K562 (cell line): ENCODE data around the gene UNC13C. TPM values are rescaled to one million over a fixed set of nuclear protein-coding genes. Genes with fewer than 3 reads are reported as not detected.

ENCODE experiments used
- ATAC-seq: fragments of 200-7000 bp; cut with Tn5 transposase; 3 replicates; pipeline ENCODE4 v1.9.1; 2020; ENCODE audit warnings: moderate library complexity
- BruUV-seq: library from RNA; stranded (reverse); fragments of 400-500 nt; replicated peaks from 2 replicates; lab custom pipeline; 2021; lab: Mats Ljungman, UMichigan
- CTCF ChIA-PET: fragments of 300-600 bp; formaldehyde crosslinking; extraction: SDS; loops from one replicate; lab custom pipeline; 2021; ENCODE audit warnings: low intra/inter-chr PET ratio; lab: Yijun Ruan, JAX
- POLR2A ChIA-PET: fragments of 300-600, 350-650 bp; sonication (Branson Sonifier 250); formaldehyde crosslinking; extraction: SDS; loops from one replicate; lab custom pipeline; 2021; ENCODE audit warnings: antibody characterized with exemption, inconsistent platforms; lab: Yijun Ruan, JAX
- DNase-seq, 4 experiments: peaks; one replicate each; pipeline versions ENCODE4 v3.0.0 to v3.0.0-alpha.2; 2011 to 2018; ENCODE audit warnings: low spot score in 3 of 4, mixed read lengths in 3 of 4; ENCODE audit errors: extremely low read depth in 1 of 4
- FAIRE-seq: peaks from 2 replicates; lab custom pipeline; 2011; peaks lifted over from hg19 to GRCh38; lab: Jason Lieb, UNC
- H2AFZ ChIP-seq: 2 replicates; pipeline ENCODE4 v1.6.0; 2011; ENCODE audit warnings: low read depth, low read length, control low read depth, inconsistent platforms
- H3K27ac ChIP-seq: fragments of 200-600 bp; 3 replicates; pipeline ENCODE4 v1.8.0; 2011; ENCODE audit warnings: low read depth, mild to moderate bottlenecking, control low read depth, inconsistent platforms, low read length, moderate library complexity, mixed read lengths; ENCODE audit errors: extremely low read depth
- H3K27me3 ChIP-seq, 2 experiments: fragments of 300-600 bp in 1 of 2; 2 replicates in 1 of 2; 3 replicates in 1 of 2; pipeline versions ENCODE4 v1.6.0 to v1.8.0; 2011; ENCODE audit warnings: inconsistent platforms in 2 of 2, low read length in 2 of 2, mild to moderate bottlenecking in 1 of 2, mixed read lengths in 1 of 2, moderate library complexity in 1 of 2; ENCODE audit not compliant: control insufficient read depth in 2 of 2, insufficient read depth in 2 of 2
- H3K36me3 ChIP-seq: fragments of 300-600 bp; 3 replicates; pipeline ENCODE4 v1.8.0; 2011; ENCODE audit warnings: mild to moderate bottlenecking, low read length, inconsistent platforms; ENCODE audit not compliant: control insufficient read depth, insufficient read depth
- H3K4me1 ChIP-seq, 2 experiments: fragments of 200-600 bp in 1 of 2; replicated peaks in 1 of 2; 2 replicates in 1 of 2; 3 replicates in 1 of 2; pipeline versions ENCODE4 v1.5.1 to v1.8.0; 2011; ENCODE audit warnings: inconsistent platforms in 2 of 2, low read length in 2 of 2, mild to moderate bottlenecking in 1 of 2, mixed read lengths in 1 of 2, moderate library complexity in 1 of 2; ENCODE audit not compliant: control insufficient read depth in 2 of 2, insufficient read depth in 2 of 2
- H3K4me2 ChIP-seq: 2 replicates; pipeline ENCODE4 v1.6.1; 2011; ENCODE audit warnings: low read length, control low read depth, inconsistent platforms, mixed read lengths; ENCODE audit not compliant: insufficient read depth
- H3K4me3 ChIP-seq: fragments of 200-600 bp; sonication (generic), shearing (Covaris generic); 2 replicates; pipeline ENCODE4 v1.5.1; 2016; ENCODE audit warnings: control low read depth, inconsistent platforms
- H3K79me2 ChIP-seq: fragments of 200-600 bp; 3 replicates; pipeline ENCODE4 v1.8.0; 2011; ENCODE audit warnings: low read length, inconsistent platforms; ENCODE audit not compliant: control insufficient read depth, insufficient read depth
- H3K9ac ChIP-seq, 2 experiments: 2 replicates each; pipeline versions ENCODE4 v1.6.0 to v1.6.1; 2011; ENCODE audit warnings: low read depth in 2 of 2, low read length in 2 of 2, control low read depth in 1 of 2, inconsistent platforms in 1 of 2, mild to moderate bottlenecking in 1 of 2, mixed read lengths in 1 of 2; ENCODE audit not compliant: insufficient read depth in 1 of 2
- H3K9me1 ChIP-seq: one replicate; pipeline ENCODE4 v1.6.0; 2011; ENCODE audit warnings: inconsistent platforms, mild to moderate bottlenecking, low read length, moderate library complexity; ENCODE audit not compliant: control insufficient read depth, insufficient read depth
- H3K9me3 ChIP-seq: replicated peaks from 2 replicates; pipeline ENCODE4 v1.5.1; 2011; ENCODE audit warnings: low read depth, low read length, inconsistent platforms; ENCODE audit not compliant: control insufficient read depth, insufficient read depth
- H4K20me1 ChIP-seq: replicated peaks from 2 replicates; pipeline ENCODE4 v1.6.1; 2011; ENCODE audit warnings: low read length, inconsistent platforms, mixed read lengths; ENCODE audit not compliant: control insufficient read depth, insufficient read depth
- CREM ChIP-seq: IDR thresholded peaks from 2 replicates; pipeline ENCODE4 v1.6.1; 2014; ENCODE audit warnings: antibody characterized with exemption, low read depth
- ZNF79 ChIP-seq: fragments of 250-450 bp; sonication (Bioruptor Pico); IDR thresholded peaks from 2 replicates; pipeline ENCODE4 v1.4.0; 2020; ENCODE audit warnings: low read depth, mild to moderate bottlenecking, moderate library complexity
- WGBS: fragments of 100-300 bp; shearing (Covaris generic); methylation state at CpG from one replicate; pipeline ENCODE4 v1.1.6; 2016; ENCODE audit warnings: low coverage, mixed read lengths; ENCODE audit not compliant: insufficient coverage; ENCODE audit errors: missing lambda C conversion rate; 5-methylcytosine and 5-hydroxymethylcytosine counted together
- in situ Hi-C: fragments of 300-500 bp; cut with MboI; formaldehyde crosslinking; loops from 4 replicates; pipeline ENCODE4 v1.15.0; 2018; ENCODE audit warnings: inconsistent platforms, mixed read lengths
- intact Hi-C: fragments of 100-400 bp; cut with micrococcal nuclease; formaldehyde crosslinking; loops from 2 replicates; pipeline ENCODE4 v1.14.2; 2022
- polyA plus RNA-seq, 8 experiments: library from polyadenylated mRNA; depleted of rRNA in 4 of 8; stranded (reverse) in 5 of 8; unstranded in 3 of 8; fragments of >200 nt; fragmentation: Nextera tagmentation in 2 of 8; fragmentation: Illumina TruSeq in 1 of 8; extraction: Ambion mirVana in 2 of 8; extraction: Trizol in 1 of 8; gene quantifications; 2 replicates each; pipeline versions ENCODE4 v1.2.1 to v1.2.3, GENCODE V29; 2011 to 2014; ENCODE audit warnings: inconsistent platforms in 1 of 8, missing spikeins in 1 of 8
- total RNA-seq, 7 experiments: library from RNA; depleted of rRNA in 6 of 7; stranded (reverse); fragments of >200 nt in 6 of 7; fragmentation: Illumina TruSeq in 2 of 7; extraction: Trizol in 2 of 7; gene quantifications; 2 replicates each; pipeline versions ENCODE4 v1.2.1 to v1.2.3, GENCODE V29; 2011 to 2021; ENCODE audit warnings: low replicate concordance in 1 of 7
- TF ChIP-seq, protein P1 (sequence below): IDR thresholded peaks from 2 replicates; pipeline ENCODE4 v1.6.1; 2014; ENCODE audit warnings: antibody characterized with exemption
- TF ChIP-seq, protein P2 (sequence below): fragments of 150-350 bp; conservative IDR thresholded peaks from 2 replicates; pipeline ENCODE4 v1.6.1; 2014; ENCODE audit warnings: low read length
- TF ChIP-seq, protein P3 (sequence below): fragments of 450-650 bp; IDR thresholded peaks from 2 replicates; pipeline ENCODE4 v1.6.1; 2017; ENCODE audit warnings: antibody characterized with exemption, mild to moderate bottlenecking
- TF ChIP-seq, protein P4 (sequence below): fragments of 450-650 bp; formaldehyde crosslinking; IDR thresholded peaks from 2 replicates; pipeline ENCODE4 v1.4.0; 2020; ENCODE audit warnings: mild to moderate bottlenecking, moderate library complexity

UNC13C gene
- total and polyA plus RNA-seq, 9 of the 15 experiments (the other 6 are each of a cell fraction or from before 2014, with no cell fraction given): not detected

DNA sequence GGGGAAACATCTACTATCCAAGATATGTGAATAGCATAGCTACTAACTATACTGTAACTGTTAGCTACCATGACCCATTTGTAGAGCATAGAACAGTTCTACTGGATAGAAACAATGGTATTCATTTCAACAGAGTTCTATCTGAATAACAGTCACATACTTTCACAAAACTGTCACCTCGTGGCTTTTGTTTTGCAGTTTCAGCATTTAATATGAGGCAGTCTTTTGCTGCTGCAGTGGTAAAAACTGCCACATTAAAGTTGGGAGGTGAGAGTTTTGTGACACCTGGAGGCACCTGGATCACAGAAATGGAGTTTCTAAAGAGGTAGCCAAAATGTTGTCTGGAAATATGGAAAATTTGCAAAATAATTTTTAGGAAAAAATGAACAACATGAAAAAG lies 578.0 kb downstream of the UNC13C start:
- Histone ChIP-seq H3K27me3 (no peaks in the 10 kb centered on the region), H3K4me2 (no peak overlapping the region), H3K36me3 (no peaks in the 10 kb centered on the region), H3K4me1 (no peaks in the 10 kb centered on the region), H3K9me1 (no peaks in the 10 kb centered on the region), H3K79me2 (no peaks in the 10 kb centered on the region), H3K27ac (no peak overlapping the region), H3K9me3 (no peaks in the 10 kb centered on the region; the same call in 1 of the 2 replicates), H3K9ac (no peak overlapping the region), H2AFZ (no peak overlapping the region), H4K20me1 (no peaks in the 10 kb centered on the region), H3K4me3 (no peak overlapping the region)
- intact Hi-C loops: no loop called here
- no TSS peak for BruUV-seq
- ATAC-seq (no peak), DNase-seq (no peak), FAIRE-seq (no peak)
- ChIA-PET CTCF (no interaction called here), POLR2A (no interaction called here)
- TF ChIP-seq, protein P1, sequence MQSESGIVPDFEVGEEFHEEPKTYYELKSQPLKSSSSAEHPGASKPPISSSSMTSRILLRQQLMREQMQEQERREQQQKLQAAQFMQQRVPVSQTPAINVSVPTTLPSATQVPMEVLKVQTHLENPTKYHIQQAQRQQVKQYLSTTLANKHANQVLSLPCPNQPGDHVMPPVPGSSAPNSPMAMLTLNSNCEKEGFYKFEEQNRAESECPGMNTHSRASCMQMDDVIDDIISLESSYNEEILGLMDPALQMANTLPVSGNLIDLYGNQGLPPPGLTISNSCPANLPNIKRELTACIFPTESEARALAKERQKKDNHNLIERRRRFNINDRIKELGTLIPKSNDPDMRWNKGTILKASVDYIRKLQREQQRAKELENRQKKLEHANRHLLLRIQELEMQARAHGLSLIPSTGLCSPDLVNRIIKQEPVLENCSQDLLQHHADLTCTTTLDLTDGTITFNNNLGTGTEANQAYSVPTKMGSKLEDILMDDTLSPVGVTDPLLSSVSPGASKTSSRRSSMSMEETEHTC: no peak
- TF ChIP-seq, protein P2, sequence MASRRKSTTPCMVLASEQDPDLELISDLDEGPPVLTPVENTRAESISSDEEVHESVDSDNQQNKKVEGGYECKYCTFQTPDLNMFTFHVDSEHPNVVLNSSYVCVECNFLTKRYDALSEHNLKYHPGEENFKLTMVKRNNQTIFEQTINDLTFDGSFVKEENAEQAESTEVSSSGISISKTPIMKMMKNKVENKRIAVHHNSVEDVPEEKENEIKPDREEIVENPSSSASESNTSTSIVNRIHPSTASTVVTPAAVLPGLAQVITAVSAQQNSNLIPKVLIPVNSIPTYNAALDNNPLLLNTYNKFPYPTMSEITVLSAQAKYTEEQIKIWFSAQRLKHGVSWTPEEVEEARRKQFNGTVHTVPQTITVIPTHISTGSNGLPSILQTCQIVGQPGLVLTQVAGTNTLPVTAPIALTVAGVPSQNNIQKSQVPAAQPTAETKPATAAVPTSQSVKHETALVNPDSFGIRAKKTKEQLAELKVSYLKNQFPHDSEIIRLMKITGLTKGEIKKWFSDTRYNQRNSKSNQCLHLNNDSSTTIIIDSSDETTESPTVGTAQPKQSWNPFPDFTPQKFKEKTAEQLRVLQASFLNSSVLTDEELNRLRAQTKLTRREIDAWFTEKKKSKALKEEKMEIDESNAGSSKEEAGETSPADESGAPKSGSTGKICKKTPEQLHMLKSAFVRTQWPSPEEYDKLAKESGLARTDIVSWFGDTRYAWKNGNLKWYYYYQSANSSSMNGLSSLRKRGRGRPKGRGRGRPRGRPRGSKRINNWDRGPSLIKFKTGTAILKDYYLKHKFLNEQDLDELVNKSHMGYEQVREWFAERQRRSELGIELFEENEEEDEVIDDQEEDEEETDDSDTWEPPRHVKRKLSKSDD: no peak
- TF ChIP-seq, protein P3, sequence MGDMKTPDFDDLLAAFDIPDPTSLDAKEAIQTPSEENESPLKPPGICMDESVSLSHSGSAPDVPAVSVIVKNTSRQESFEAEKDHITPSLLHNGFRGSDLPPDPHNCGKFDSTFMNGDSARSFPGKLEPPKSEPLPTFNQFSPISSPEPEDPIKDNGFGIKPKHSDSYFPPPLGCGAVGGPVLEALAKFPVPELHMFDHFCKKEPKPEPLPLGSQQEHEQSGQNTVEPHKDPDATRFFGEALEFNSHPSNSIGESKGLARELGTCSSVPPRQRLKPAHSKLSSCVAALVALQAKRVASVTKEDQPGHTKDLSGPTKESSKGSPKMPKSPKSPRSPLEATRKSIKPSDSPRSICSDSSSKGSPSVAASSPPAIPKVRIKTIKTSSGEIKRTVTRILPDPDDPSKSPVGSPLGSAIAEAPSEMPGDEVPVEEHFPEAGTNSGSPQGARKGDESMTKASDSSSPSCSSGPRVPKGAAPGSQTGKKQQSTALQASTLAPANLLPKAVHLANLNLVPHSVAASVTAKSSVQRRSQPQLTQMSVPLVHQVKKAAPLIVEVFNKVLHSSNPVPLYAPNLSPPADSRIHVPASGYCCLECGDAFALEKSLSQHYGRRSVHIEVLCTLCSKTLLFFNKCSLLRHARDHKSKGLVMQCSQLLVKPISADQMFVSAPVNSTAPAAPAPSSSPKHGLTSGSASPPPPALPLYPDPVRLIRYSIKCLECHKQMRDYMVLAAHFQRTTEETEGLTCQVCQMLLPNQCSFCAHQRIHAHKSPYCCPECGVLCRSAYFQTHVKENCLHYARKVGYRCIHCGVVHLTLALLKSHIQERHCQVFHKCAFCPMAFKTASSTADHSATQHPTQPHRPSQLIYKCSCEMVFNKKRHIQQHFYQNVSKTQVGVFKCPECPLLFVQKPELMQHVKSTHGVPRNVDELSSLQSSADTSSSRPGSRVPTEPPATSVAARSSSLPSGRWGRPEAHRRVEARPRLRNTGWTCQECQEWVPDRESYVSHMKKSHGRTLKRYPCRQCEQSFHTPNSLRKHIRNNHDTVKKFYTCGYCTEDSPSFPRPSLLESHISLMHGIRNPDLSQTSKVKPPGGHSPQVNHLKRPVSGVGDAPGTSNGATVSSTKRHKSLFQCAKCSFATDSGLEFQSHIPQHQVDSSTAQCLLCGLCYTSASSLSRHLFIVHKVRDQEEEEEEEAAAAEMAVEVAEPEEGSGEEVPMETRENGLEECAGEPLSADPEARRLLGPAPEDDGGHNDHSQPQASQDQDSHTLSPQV: no peak
- TF ChIP-seq CREM (no peak), ZNF79 (CRISPR knock-in tag) (no peak)
- TF ChIP-seq, protein P4, sequence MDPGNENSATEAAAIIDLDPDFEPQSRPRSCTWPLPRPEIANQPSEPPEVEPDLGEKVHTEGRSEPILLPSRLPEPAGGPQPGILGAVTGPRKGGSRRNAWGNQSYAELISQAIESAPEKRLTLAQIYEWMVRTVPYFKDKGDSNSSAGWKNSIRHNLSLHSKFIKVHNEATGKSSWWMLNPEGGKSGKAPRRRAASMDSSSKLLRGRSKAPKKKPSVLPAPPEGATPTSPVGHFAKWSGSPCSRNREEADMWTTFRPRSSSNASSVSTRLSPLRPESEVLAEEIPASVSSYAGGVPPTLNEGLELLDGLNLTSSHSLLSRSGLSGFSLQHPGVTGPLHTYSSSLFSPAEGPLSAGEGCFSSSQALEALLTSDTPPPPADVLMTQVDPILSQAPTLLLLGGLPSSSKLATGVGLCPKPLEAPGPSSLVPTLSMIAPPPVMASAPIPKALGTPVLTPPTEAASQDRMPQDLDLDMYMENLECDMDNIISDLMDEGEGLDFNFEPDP (CRISPR knock-in tag): no peak
- WGBS: 0% methylated on average over 1 of the region's 1 CpG
- in situ Hi-C loops: no loop called here
